Left ventricle myocardium inferior (tissue), 1 donor: ENCODE results near the gene EGLN1. TPM values are rescaled to one million over a fixed set of nuclear protein-coding genes. Genes with fewer than 3 reads are reported as not detected.

ENCODE experiments used
- DNase-seq: peaks from one replicate; pipeline ENCODE4 v3.0.0-alpha.2; 2020
- H3K27ac ChIP-seq: fragments of 200-600 bp; replicated peaks from 2 replicates; pipeline ENCODE4 v1.8.0; 2021
- H3K27me3 ChIP-seq: fragments of 200-600 bp; 2 replicates; pipeline ENCODE4 v1.8.0; 2021; ENCODE audit warnings: low read depth
- H3K36me3 ChIP-seq: fragments of 200-600 bp; 2 replicates; pipeline ENCODE4 v1.8.0; 2021
- H3K4me1 ChIP-seq: fragments of 200-600 bp; 2 replicates; pipeline ENCODE4 v1.8.0; 2021
- H3K4me3 ChIP-seq: fragments of 200-600 bp; 2 replicates; pipeline ENCODE4 v1.8.0; 2021; ENCODE audit warnings: mild to moderate bottlenecking, moderate library complexity
- H3K9me3 ChIP-seq: fragments of 200-600 bp; replicated peaks from 2 replicates; pipeline ENCODE4 v1.8.0; 2021
- CTCF ChIP-seq: fragments of 200-600 bp; IDR thresholded peaks from 2 replicates; pipeline ENCODE4 v1.8.0; 2021; ENCODE audit warnings: antibody characterized with exemption, mild to moderate bottlenecking, borderline replicate concordance
- intact Hi-C: fragments of 100-400 bp; cut with micrococcal nuclease; formaldehyde crosslinking; loops from one replicate; pipeline ENCODE4 v1.11.0; 2022
- total RNA-seq: library from RNA; stranded (reverse); fragmentation: NEBNext Ultra II Directional; extraction: Animal tissue kit (Norgen Biotek cat#: 25700); gene quantifications from one replicate; pipeline ENCODE4 v1.2.1, GENCODE V29; 2021
- donor health status: DM: no; HTN: yes; CAD: no; lungs with severe emphysema.

EGLN1 gene
- total RNA-seq, 1 donor from 2014 or later: 83.2 TPM

GRCh38 chr1:231420299-231420958 is 1.7 kb downstream of the EGLN1 start:
- no peaks in the 10 kb centered on the region for H3K9me3 ChIP-seq
- no peaks in the 10 kb centered on the region for H3K36me3 ChIP-seq
- peak overlapping the region; percentile 85 for H3K4me3 ChIP-seq
- H3K27me3 ChIP-seq: no peaks in the 10 kb centered on the region
- no peak for TF ChIP-seq CTCF
- no peak for DNase-seq
- intact Hi-C loops: no loop called here
- peaks cover 91% of the 10 kb centered on the region for H3K4me1 ChIP-seq
- H3K27ac ChIP-seq: peak overlapping the region; percentile 100

- Histone ChIP-seq H3K27me3 (no peaks in the 10 kb centered on the region), H3K36me3 (no peaks in the 10 kb centered on the region), H3K4me3 (peak overlapping the region; percentile 85), H3K9me3 (no peaks in the 10 kb centered on the region), H3K4me1 (peaks cover 91% of the 10 kb centered on the region), H3K27ac (peak overlapping the region; percentile 100)
- intact Hi-C loops: loop anchor here (10.0 kb wide), 2 partner anchors 55 to 115 kb away; no protein-coding TSS in a partner anchor
- no peak for DNase-seq
- TF ChIP-seq CTCF: no peak
Observed at GRCh38 chr1:231419738-231420298, 2.3 kb downstream of the EGLN1 start.

GRCh38 chr1:231419147-231419546 is 2.9 kb downstream of the EGLN1 start:
- Histone ChIP-seq H3K27ac (peak overlapping the region; percentile 100), H3K27me3 (no peaks in the 10 kb centered on the region), H3K4me3 (peak overlapping the region; percentile 85), H3K36me3 (no peaks in the 10 kb centered on the region), H3K4me1 (peaks cover 91% of the 10 kb centered on the region), H3K9me3 (no peaks in the 10 kb centered on the region)
- no peak for DNase-seq
- no peak for TF ChIP-seq CTCF
- intact Hi-C loops: loop anchor here (10.0 kb wide), 2 partner anchors 54 to 116 kb away; no protein-coding TSS in a partner anchor

- Histone ChIP-seq H3K27me3 (no peaks in the 10 kb centered on the region), H3K36me3 (no peaks in the 10 kb centered on the region), H3K4me3 (peak overlapping the region; percentile 85), H3K9me3 (no peaks in the 10 kb centered on the region), H3K4me1 (peaks cover 91% of the 10 kb centered on the region), H3K27ac (peak overlapping the region; percentile 100)
- intact Hi-C loops: loop anchor here (10.0 kb wide), 2 partner anchors 54 to 116 kb away; no protein-coding TSS in a partner anchor
- no peak for DNase-seq
- TF ChIP-seq CTCF: no peak
Observed at GRCh38 chr1:231418741-231419107, 3.4 kb downstream of the EGLN1 start.

- Histone ChIP-seq H3K4me1 (peaks cover 91% of the 10 kb centered on the region), H3K27ac (peak overlapping the region; percentile 4), H3K27me3 (no peaks in the 10 kb centered on the region), H3K9me3 (no peaks in the 10 kb centered on the region), H3K36me3 (no peaks in the 10 kb centered on the region), H3K4me3 (peak overlapping the region; percentile 85)
- TF ChIP-seq CTCF: no peak
- intact Hi-C loops: loop anchor here (10.0 kb wide), 2 partner anchors 53 to 117 kb away; no protein-coding TSS in a partner anchor
- DNase-seq: no peak
Observed at GRCh38 chr1:231418101-231418740, 3.9 kb downstream of the EGLN1 start.
